Measurements from ENCODE around the gene GPRASP2.
A peak's percentile ranks its signal among the peaks of the same experiment; 100 is the strongest.

The GPRASP2 gene

GRCh38 chrX:102745857-102746584, 33.8 kb downstream of the GPRASP2 start:
- DNase-seq: peak; percentile 64

DNA sequence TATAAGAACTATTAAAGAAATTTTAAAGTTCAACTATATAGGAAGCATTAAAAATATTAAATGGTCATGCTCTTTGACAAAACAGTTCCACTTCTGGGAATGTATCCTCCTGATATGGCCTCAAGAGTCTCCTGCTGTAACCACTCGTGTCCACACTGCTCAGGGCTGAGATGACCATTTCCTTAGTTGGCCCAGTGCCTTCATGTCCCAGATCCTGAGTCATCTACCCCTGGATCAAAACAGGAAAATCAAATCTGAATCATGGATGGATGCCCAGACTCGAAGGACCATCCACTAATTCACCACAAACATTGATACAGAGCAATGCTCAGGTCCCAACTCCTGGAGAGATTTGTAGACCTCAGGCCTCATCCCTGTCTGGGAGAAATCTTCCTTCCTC, 53.0 kb downstream of the GPRASP2 start:
- DNase-seq: no peak

- no peak for DNase-seq
Observed at GRCh38 chrX:102765809-102766208, 53.6 kb downstream of the GPRASP2 start.

- no peak for DNase-seq
Observed at GRCh38 chrX:102767287-102767686, 55.0 kb downstream of the GPRASP2 start.

Measured in activated effector memory CD4-positive, alpha-beta T cell treated with anti-CD3 and anti-CD28 coated beads, Interleukin-2, amount 50 U/mL, for 16 hours (primary cell).